ENCODE results near the gene BSPRY.

DNA sequence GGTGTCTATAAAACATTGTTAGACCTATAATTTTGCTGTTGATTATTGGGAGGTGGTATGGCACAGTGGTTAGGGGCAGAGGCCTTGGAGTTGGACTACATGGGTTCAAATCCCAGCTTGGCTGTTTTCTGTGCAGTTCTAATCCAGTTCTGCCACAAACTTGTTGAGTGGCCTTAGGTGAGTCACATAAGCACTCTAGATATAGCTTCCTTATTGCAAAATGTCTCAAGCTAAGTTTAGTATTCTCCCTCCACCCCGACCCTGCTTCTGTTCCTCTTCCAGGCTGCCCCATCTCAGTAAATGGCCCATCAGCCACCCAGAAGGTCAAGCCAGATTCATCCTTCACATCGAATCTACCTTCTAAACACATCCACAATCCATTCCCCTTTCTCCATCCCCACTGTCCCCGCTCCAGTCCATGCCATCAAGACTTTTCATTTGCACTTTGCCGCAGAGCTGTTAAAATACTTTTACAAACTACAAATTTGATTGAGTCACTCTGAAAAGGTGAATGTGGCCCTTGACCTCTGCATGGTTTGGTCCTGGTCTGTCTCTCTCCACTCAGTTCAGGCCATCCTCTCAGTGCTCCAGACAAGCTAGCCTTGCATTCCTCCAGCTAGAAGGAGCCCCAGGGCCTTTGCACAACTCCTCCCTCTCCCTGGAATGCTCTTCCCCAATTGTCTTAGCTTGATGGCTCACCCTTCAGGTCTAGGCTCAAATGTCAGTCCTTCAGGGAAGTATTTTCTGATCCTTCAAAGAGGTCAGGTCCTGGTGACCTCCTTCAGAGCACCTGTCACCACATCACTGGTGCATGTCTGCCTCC lies 37.4 kb downstream of the BSPRY start:
- no peak for TF ChIP-seq ZNF76 (tag by site-specific recombination; IDR thresholded peaks at IDR 0.05; ENCODE audit: borderline replicate concordance, low read depth)
- TF ChIP-seq, protein P1, sequence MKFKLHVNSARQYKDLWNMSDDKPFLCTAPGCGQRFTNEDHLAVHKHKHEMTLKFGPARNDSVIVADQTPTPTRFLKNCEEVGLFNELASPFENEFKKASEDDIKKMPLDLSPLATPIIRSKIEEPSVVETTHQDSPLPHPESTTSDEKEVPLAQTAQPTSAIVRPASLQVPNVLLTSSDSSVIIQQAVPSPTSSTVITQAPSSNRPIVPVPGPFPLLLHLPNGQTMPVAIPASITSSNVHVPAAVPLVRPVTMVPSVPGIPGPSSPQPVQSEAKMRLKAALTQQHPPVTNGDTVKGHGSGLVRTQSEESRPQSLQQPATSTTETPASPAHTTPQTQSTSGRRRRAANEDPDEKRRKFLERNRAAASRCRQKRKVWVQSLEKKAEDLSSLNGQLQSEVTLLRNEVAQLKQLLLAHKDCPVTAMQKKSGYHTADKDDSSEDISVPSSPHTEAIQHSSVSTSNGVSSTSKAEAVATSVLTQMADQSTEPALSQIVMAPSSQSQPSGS (tag by site-specific recombination; IDR thresholded peaks at IDR 0.05; ENCODE audit: low read depth) = no peak
- TF ChIP-seq, protein P2, sequence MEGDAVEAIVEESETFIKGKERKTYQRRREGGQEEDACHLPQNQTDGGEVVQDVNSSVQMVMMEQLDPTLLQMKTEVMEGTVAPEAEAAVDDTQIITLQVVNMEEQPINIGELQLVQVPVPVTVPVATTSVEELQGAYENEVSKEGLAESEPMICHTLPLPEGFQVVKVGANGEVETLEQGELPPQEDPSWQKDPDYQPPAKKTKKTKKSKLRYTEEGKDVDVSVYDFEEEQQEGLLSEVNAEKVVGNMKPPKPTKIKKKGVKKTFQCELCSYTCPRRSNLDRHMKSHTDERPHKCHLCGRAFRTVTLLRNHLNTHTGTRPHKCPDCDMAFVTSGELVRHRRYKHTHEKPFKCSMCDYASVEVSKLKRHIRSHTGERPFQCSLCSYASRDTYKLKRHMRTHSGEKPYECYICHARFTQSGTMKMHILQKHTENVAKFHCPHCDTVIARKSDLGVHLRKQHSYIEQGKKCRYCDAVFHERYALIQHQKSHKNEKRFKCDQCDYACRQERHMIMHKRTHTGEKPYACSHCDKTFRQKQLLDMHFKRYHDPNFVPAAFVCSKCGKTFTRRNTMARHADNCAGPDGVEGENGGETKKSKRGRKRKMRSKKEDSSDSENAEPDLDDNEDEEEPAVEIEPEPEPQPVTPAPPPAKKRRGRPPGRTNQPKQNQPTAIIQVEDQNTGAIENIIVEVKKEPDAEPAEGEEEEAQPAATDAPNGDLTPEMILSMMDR (tag by site-specific recombination; IDR thresholded peaks at IDR 0.05) = no peak
- no peak for TF ChIP-seq ZNF530 (tag by site-specific recombination; IDR thresholded peaks at IDR 0.05; ENCODE audit: low read depth)
- TF ChIP-seq ZNF274 (IDR thresholded peaks at IDR 0.05; ENCODE audit: low read length) = no peak
- TF ChIP-seq ZNF274 (tag by site-specific recombination; IDR thresholded peaks at IDR 0.05; ENCODE audit: borderline replicate concordance) = no peak
- no peak for TF ChIP-seq BCL11A (tag by site-specific recombination; IDR thresholded peaks at IDR 0.05; ENCODE audit: low read depth)
